Bronchial epithelial cell (primary cell): ENCODE results near the gene PAQR4. TPM values are rescaled to one million over a fixed set of nuclear protein-coding genes. Genes with fewer than 3 reads are reported as not detected.

Experiments used
- DNase-seq: peaks from one replicate; pipeline ENCODE4 v3.0.0-alpha.2; 2010; ENCODE audit warnings: low read depth
- FAIRE-seq: peaks from 2 replicates; lab custom pipeline; 2011; peaks lifted over from hg19 to GRCh38; lab: Jason Lieb, UNC
- H3K27me3 ChIP-seq: 2 replicates; pipeline ENCODE4 v1.5.1; 2011; ENCODE audit warnings: low read length; ENCODE audit not compliant: control insufficient read depth, insufficient read depth
- H3K36me3 ChIP-seq: 2 replicates; pipeline ENCODE4 v1.5.1; 2011; ENCODE audit warnings: low read length; ENCODE audit not compliant: control insufficient read depth, insufficient read depth
- H3K4me3 ChIP-seq: 2 replicates; pipeline ENCODE4 v1.5.1; 2011; ENCODE audit warnings: mild to moderate bottlenecking, low read depth, low read length, control low read depth
- CTCF ChIP-seq: IDR thresholded peaks from 2 replicates; pipeline ENCODE4 v1.5.1; 2011; ENCODE audit warnings: mild to moderate bottlenecking, moderate library complexity, low read length, control low read depth, inconsistent platforms; ENCODE audit not compliant: insufficient read depth, severe bottlenecking
- total RNA-seq: library from RNA; depleted of rRNA; stranded (reverse); fragments of >200 nt; gene quantifications from 2 replicates; pipeline ENCODE4 v1.2.1, GENCODE V29; 2014

The PAQR4 gene
- total RNA-seq, 1 donor from 2014 or later = 5.3 TPM

- Histone ChIP-seq H3K36me3 (peaks cover 5% of the 10 kb centered on the region), H3K27me3 (peaks cover 8% of the 10 kb centered on the region), H3K4me3 (no peak overlapping the region)
- DNase-seq = no peak
- TF ChIP-seq CTCF = no peak
- FAIRE-seq = no peak
These were observed 18.8 kb upstream of the PAQR4 start for GRCh38 chr16:2950353-2950724.

- no peak for DNase-seq
- Histone ChIP-seq H3K27me3 (peaks cover 8% of the 10 kb centered on the region), H3K36me3 (peaks cover 5% of the 10 kb centered on the region), H3K4me3 (no peak overlapping the region)
- TF ChIP-seq CTCF = no peak
- FAIRE-seq = no peak
These were observed 18.4 kb upstream of the PAQR4 start for GRCh38 chr16:2950773-2951172.

GRCh38 chr16:2952679-2953078 lies 16.5 kb upstream of the PAQR4 start:
- no peak for DNase-seq
- FAIRE-seq = no peak
- Histone ChIP-seq H3K36me3 (peaks cover 5% of the 10 kb centered on the region), H3K4me3 (no peak overlapping the region), H3K27me3 (peaks cover 8% of the 10 kb centered on the region)
- TF ChIP-seq CTCF = no peak

GRCh38 chr16:2953706-2954627 lies 15.2 kb upstream of the PAQR4 start:
- Histone ChIP-seq H3K27me3 (peaks cover 8% of the 10 kb centered on the region), H3K36me3 (peaks cover 2% of the 10 kb centered on the region), H3K4me3 (no peak overlapping the region)
- TF ChIP-seq CTCF = no peak
- FAIRE-seq = no peak
- no peak for DNase-seq

GRCh38 chr16:2954656-2955381 lies 14.3 kb upstream of the PAQR4 start:
- Histone ChIP-seq H3K4me3 (no peak overlapping the region), H3K27me3 (peaks cover 8% of the 10 kb centered on the region), H3K36me3 (no peaks in the 10 kb centered on the region)
- DNase-seq (no peak), FAIRE-seq (no peak)
- TF ChIP-seq CTCF = no peak
